NCI-H2029 (cell line): ENCODE results near the gene TAF10.

ENCODE experiments used
- DNase-seq: peaks from one replicate; lab custom pipeline; 2025; lab: John Stamatoyannopoulos, UW

Gene TAF10

GRCh38 chr11:6608726-6609501, 3.1 kb downstream of the TAF10 start:
- DNase-seq: no peak

GRCh38 chr11:6608011-6608410, 4.0 kb downstream of the TAF10 start:
- no peak for DNase-seq

GRCh38 chr11:6607190-6607795, 4.7 kb downstream of the TAF10 start:
- no peak for DNase-seq

GRCh38 chr11:6606471-6607189, 5.4 kb downstream of the TAF10 start:
- peak; percentile 84 for DNase-seq

- no peak for DNase-seq
These were observed 7.2 kb downstream of the TAF10 start for GRCh38 chr11:6604790-6605189.

GRCh38 chr11:6604081-6604626, 7.9 kb downstream of the TAF10 start:
- DNase-seq: peak; percentile 14

GRCh38 chr11:6603287-6604080, 8.5 kb downstream of the TAF10 start, which contains the start of the genes ILK and RRP8:
ILK (plus strand) TSS chr11:6603774; CDS start chr11:6604272, 498 bp downstream.
RRP8 (minus strand) TSS chr11:6603616; CDS start chr11:6603502, 114 bp downstream.
- DNase-seq: peak; percentile 85

GRCh38 chr11:6602096-6602940, 9.7 kb downstream of the TAF10 start:
- no peak for DNase-seq

- no peak for DNase-seq
These were observed 11.0 kb downstream of the TAF10 start for GRCh38 chr11:6601041-6601461.

- DNase-seq: no peak
These were observed 12.1 kb downstream of the TAF10 start for GRCh38 chr11:6599881-6600390.

- no peak for DNase-seq
These were observed 12.6 kb downstream of the TAF10 start for GRCh38 chr11:6599449-6599848.

- DNase-seq: no peak
These were observed 13.5 kb downstream of the TAF10 start for GRCh38 chr11:6598555-6598954.

GRCh38 chr11:6596239-6596877, 15.7 kb downstream of the TAF10 start:
- DNase-seq: no peak

GRCh38 chr11:6594142-6594768, 17.8 kb downstream of the TAF10 start:
- no peak for DNase-seq

GRCh38 chr11:6588018-6588417, 24.0 kb downstream of the TAF10 start:
- DNase-seq: no peak

- DNase-seq: peak; percentile 92
These were observed 24.6 kb downstream of the TAF10 start for GRCh38 chr11:6587360-6587953.

GRCh38 chr11:6586434-6587359, 25.3 kb downstream of the TAF10 start:
- DNase-seq: peak; percentile 41

- DNase-seq: no peak
These were observed 27.5 kb downstream of the TAF10 start for GRCh38 chr11:6584528-6584927.
